Measurements from ENCODE around the gene UBA5.

GRCh38 chr3:132690040-132690439 lies 29.9 kb downstream of the UBA5 start:
- TF ChIP-seq CTCF (conservative IDR thresholded peaks at IDR 0.05) (no peak), ZFX (IDR thresholded peaks at IDR 0.05) (no peak)

All from C4-2B (cell line).